HG03135 (cell line): ENCODE results near the gene WDFY2.

Experiments
- ATAC-seq: cut with Tn5 transposase; IDR thresholded peaks from one replicate; pipeline ENCODE4 v1.9.1; 2021; ENCODE audit warnings: mild to moderate bottlenecking, moderate library complexity; ENCODE audit not compliant: unreplicated experiment

WDFY2 gene

DNA sequence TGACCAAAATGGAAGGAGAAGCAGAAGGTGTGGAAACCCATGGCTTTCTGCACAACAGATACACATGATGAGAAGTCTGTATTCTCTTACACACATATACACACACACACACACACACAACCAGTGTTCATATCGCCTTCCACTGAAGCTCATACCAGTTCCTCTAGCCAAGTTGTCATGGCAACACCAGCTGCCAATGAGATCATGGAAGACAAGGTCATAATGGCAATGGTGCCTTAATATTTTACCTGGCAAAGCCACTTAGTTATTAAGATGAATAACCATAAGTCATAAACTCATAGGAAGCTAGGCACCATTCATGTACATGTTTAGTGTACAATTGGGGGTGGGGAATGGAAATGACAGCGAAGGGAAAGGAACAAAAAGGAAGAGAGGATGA, 222.3 kb downstream of the WDFY2 start:
- ATAC-seq, result no peak

DNA sequence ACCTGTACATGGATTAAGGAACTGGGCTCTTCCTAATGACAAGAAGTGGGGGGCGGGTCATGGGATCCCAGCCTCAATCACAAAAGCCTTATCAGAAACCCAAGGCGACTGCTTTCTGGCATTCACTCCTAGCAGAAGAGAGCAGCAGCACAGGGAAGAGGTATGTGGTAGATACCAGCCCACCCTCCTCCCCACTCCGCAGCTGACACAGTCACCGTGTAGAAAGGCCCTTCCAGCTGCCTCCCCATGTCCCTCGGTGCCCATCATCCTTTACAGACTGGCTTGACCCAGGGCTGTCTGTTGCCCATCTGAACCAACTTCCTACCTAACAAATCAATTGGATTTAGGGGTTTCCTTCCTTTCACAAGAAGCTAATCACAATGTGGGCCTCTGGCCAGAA, 222.8 kb downstream of the WDFY2 start:
- no peak for ATAC-seq

DNA sequence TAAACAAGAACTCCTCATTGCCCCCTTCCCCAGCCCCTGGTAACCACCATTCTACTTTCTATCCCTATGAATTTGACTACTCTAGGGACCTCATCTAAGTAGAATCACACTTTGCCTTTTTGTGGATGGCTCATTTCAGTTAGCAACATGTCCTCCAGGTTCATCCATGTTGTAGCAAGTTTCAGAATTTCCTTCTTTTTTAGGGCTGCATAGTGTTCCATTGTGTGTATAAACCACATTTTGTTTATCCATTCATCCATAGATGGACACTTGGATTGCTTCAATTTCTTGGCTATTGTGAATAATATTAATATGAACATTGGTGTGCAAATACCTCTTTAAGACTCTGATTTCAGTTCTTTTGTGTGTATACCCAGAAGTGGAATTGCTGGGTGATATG, 224.5 kb downstream of the WDFY2 start:
- ATAC-seq, result no peak

DNA sequence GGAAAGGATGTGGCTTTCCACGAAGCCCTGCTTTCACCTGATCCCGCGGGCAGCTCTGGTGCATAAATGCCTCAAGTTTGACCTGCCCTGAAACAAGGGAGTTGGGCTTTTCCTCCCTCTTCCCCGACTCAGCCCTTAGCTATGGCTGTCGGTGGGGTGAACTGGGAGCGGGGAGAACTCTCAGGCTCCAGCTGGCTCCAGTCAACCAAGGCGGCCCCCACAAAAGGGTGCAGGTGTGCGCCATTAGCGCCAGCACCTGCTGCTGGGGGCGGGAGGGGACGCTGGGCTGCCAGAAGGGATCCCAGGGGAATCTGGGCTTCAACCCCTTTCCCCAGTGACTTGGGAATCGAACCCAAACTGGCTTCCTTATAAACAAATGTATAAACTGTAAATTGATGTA, 226.8 kb downstream of the WDFY2 start:
- ATAC-seq, result no peak

DNA sequence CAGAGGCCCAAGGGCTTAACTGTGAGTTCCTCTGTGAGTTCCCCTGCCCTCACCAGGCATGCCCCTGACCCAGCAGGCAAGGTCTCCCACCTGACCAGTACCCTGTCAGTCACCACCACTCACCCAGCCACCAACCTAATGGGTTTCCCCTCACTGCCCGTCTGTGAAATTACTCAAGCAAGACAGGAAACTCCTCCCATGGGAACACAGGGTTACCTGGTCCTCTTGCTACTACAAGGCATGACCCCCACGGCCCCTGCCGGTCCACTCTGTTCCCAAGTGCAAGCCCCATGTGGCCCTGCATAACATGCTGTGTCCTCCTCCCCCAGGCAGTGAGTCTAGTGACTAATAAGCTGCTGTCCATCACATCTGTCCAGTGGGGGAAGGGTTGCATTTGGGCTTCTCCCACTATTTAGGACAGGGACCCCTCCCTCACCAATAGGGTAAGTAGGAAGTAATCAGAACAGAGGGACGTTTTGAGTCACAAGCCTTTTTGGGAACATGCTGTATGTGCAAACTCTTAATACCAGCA, 227.7 kb downstream of the WDFY2 start:
- ATAC-seq, result no peak

DNA sequence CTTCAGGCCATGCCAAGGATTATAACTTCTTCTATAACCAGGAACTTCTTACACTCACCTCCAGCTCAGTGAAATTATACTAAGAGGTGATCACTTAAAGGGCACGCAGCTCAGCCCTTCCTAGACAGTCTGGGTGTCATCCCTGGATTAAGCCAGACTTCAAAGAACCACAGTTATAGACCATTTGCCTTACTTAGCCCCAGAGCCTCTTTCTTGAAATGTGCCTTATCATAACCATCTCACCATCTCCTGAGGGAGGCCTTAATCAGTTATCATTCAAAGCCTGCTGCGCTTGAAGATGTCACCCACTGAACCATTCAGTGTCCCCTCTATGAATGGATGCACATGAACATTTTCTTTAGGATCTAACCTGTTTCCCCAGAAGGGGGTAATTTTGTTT, 229.8 kb downstream of the WDFY2 start:
- ATAC-seq, result no peak

DNA sequence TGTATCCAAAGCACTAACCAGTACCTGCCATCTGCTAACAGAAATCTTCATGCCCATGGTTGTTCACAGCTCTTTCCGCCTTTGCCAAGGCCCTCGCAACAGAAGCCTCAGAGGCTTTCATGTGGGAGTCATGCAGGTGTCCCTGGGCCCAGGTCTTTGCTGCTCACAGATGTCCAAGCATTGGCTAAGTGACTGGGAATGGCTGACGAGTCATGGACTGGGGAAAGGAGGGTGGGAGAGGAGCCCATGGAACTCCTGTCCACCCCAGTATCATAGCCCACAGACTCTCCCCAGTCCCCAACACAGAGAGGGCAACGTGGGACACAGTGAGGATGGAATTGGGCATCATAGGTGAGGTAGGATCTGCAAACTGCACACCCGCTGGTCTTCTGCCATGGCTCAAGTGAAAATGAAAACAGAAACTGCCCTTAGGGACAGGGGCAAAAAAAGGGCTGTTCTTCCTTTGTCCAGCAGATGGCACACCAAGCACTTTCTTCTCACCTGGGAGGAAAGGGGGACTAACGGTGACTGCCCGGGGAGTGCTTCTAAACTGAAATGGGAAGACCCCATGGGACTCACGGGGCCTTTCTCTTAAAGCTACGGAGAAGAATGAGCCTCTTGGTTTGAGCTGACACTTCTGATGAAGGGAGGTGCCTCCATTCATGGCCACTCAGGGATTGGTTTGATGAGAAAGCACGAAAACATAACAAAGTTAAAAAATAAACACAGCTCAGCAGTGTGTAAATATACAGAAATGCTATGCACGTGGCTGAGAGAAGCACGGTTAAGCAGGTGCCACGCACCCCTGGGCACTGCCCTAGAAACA, 230.8 kb downstream of the WDFY2 start:
- peak; percentile 79 for ATAC-seq

DNA sequence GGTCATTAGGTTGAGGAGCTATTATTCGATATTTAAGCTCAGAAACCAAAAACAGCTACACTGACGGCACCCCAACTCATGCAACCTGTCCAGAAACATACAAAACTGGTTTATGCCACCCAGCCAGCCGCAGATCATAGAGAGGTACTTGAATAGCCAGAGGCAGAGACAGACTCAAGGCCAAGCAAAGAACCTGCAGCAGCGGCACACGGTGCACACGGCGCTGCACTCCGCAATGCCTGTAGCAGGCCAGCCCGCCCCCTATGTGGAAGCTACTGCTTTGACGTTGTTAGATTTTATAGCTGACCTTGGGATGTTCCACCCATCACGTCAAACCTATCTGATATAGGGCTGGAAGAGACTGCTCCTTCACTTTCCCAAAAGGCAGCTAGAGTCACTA, 231.6 kb downstream of the WDFY2 start:
- no peak for ATAC-seq

DNA sequence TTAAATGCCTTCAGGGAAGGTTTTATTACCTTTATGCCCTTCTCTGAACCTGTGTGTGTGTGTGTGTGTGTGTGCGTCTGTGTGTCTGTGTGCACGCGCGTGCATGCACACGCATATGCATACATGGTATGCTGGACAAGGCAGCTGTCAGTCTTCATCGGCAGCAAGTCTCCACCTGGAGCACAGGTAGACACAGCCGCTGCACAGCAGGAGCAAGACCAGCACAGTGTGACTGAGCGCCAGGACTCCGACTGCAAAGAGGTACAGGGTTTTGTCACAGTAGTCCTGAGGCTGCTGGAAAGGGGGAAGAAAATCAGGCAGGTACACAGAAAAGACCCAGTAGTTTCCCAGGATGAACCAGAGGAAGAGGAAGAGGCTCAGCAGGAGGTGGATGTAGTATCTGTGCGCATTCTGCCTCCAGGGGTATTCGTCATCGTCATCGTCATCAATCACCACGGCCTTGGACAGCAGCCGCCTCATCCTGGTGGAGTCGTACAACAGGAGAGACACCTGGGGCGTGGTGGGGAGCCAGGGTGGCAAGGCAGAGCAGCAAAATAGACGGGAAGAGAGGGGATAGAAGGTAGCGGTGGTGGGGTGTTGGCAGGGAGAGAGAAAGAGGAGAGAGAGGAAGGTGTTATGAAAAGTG, 232.5 kb downstream of the WDFY2 start:
- ATAC-seq, result no peak
